HG02870 (cell line): ENCODE results near the gene ELMO1.
"Not testable (repeated sequence)": the region's sequence is repeated elsewhere in the genome, so short reads cannot be mapped to it uniquely, and the experiment has no call there.

Source experiments
- ATAC-seq: cut with Tn5 transposase; IDR thresholded peaks from one replicate; pipeline ENCODE4 v1.9.1; 2021; ENCODE audit warnings: mild to moderate bottlenecking, moderate library complexity; ENCODE audit not compliant: unreplicated experiment

Gene ELMO1

GRCh38 chr7:36999626-37000485 is 448.8 kb downstream of the ELMO1 start:
- ATAC-seq: no peak

DNA sequence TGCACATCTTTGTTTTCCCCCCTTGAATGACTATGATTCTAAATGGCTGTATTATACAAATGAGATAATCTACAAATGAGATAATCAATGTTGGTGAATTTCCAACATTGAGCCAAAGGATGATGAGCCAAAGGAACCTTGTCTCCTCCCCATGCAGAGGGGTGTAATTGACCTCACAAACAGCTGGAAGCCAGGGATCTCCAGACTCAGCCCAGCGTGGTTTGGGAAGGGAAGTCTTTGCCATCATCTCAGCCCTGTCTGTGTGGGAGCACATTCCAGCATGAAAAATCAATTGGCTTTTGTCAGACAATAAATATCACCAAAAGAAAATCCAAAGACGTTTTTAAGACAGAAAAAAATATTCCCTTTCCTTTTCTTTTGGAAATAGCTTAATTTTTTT is 452.9 kb downstream of the ELMO1 start:
- no peak for ATAC-seq

DNA sequence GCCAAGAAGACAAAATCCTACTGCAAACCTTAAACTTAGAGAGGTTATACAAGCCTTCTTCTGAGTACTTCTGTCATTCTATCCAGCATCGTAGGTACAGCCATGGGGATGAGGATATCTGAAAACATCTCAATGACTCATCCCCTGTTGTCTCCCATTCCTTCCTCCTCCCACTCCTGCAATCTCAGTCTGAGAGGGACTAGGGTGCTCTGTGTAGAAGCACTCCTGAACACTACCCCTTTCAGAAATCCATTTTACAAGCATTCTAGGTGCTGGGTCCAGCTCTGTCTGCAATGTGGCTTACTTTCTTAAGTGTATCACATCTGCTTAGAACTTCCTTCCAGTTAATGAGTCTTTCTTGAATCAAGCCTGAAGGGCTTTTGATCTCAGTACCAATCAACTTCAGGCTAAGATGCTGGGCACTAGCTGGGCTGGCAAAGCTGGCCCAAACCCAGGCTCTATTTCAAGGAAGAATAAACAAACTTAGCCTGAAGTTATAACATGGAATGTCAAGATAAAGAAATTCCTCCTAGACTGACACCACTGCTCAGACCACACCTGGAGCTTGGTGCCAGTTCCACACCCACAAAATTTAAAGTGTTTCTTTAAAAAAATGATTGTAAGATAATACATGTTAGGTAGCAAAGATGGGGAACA is 454.1 kb downstream of the ELMO1 start:
- ATAC-seq: no peak

DNA sequence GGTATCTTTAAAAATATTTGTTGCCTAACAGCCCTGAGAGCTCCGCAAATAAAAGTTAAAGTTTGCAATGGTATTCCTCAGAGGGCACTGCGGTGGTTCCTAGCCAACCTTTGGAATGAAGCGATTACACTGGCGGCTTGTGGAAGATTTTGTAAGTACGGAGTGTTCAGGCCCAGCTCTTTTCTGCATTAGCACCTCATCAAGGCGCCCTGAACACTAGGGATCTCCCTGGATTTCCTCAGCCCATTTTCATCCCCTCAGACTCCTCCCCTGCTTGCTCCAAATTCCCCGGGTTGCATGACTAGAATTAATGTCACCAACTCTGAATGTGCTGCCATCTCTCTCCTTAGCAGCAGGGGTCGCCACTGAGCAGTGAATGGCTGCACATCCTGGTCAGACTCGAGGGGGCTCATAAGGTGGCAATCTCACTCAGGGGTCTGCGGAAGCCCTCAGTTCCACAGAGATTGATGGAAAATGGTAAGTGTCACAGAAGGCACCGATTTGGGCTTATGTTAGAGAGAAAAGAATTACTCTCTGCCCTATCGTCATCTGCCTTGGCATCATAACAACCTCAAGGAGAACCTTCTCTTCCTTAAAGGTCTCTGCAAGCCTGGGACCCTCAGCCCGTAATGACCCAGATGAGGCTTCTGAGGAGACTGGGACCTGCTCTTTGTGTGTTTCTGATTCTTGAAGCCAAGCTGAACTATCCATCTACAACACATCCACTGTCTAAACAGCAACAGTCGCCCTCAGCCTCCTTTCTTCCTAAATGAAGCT is 461.5 kb downstream of the ELMO1 start:
- ATAC-seq: no peak

GRCh38 chr7:36986511-36986933 is 462.1 kb downstream of the ELMO1 start:
- ATAC-seq: no peak

DNA sequence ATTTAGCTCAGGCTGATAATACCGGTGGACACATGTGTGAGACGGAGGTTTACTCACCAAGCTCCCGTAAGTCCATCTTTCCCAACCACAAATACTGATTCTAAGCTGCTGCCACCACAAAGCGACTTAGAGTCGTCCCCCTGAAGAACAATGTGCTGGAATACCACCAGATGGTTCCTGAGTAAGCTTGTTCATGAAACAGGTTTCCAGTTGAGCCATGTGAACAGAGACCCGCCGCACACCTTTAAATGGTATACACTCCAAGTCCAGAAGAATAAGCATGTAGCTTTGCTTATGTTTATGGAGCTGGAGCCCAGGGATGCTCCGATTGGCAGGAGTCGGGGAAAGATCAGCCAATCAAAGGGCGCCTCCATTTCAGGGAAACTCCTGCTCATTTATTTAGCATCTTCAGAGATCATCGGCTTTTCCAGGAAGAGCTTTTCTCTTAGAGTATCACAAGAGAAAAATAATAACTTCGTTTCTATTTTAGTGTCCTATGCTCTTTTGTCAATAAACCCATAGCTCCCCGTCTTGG is 462.7 kb downstream of the ELMO1 start:
- no peak for ATAC-seq

- no peak for ATAC-seq
These were observed 463.3 kb downstream of the ELMO1 start for GRCh38 chr7:36985316-36985715.

DNA sequence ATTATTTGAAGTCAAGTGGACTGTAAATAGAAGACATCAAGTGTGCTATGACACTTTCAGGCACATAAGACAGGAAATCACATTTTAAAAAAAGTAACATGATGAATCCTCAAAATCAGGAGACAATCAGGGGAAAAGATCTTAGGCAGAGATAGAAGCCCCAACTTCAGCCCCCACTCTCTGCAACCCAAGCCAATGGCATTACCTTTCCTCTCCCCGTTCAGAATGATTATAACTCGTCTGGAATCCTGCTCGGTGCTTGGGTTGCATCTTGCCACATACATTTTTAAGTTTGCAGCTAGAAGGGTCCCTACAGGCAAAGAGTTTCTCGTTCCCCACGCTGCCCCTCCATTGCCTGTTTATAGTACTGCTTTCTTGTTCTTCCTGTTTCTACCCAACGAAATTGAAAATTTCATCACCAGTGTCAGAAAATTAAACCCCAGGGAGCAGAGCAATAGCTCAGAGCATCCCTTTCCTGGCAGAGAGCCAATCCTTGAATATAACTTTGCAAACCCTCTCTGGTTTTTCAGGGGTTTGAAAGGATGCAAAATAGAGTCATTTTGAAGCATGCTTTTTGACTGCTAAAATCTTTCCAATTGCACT is 463.9 kb downstream of the ELMO1 start:
- no peak for ATAC-seq

DNA sequence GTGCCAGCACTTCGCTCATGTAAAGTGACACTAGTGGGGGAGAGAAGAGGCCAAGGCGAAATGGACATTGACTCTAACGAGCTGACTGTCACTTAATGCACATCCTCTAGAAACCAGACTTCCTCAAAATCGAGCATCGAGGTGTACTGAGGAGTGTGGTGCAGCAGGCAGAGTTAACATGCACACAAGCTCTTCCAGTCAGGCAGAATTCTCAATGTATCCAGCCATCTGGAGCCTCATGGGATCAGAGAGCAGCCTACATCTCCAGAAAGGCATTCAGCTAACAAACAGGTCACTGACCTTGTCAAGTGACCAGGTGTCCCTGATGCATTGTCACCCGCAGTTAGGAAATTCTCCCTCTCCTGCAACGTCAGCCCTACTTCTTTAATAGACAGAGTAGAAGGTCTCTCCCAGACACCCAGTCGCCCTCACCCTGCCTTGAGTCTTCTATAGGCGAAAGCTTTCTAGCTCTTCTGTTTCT is 464.6 kb downstream of the ELMO1 start:
- no peak for ATAC-seq

GRCh38 chr7:36982766-36983165 is 465.9 kb downstream of the ELMO1 start:
- no peak for ATAC-seq

GRCh38 chr7:36979810-36980248 is 468.8 kb downstream of the ELMO1 start:
- no peak for ATAC-seq

DNA sequence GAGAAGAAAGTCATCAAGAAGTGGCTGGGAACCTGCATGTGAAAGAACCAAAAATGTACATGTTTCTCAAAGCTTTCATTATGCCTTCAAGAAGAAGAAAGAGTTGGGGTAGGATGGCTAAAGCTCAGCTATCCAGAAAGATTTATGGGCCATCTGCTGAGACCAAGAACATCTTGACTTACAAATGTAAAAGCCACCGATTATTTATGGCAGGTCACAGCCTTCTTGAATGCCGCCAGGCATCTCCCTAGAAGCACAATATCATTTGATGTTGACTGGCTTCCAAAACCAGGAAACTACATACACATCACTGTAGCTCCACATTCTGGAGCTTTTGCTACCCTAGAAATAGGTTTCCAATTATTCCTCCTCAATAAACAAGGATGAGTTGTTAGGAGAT is 470.2 kb downstream of the ELMO1 start:
- no peak for ATAC-seq

DNA sequence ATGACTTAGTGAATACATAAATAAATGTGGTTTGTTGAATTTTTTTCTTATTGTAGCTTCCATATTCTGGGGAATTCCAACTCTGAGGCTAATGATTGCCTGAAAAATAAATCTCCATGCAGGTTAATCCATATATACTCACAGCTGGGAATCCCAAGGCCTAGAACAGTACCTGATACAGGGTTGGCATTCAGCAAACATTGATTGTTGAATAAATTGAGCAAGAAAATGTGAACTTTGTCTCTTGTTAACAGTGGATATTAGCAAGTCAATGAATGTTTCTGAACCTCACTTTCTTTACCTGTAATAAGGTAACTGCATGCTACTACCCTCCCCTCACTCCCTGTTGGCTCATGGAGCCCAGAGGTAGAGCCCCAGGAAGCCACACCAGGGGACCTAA is 470.8 kb downstream of the ELMO1 start:
- no peak for ATAC-seq

- ATAC-seq: not testable (repeated sequence)
These were observed 475.1 kb downstream of the ELMO1 start for GRCh38 chr7:36973534-36973933.

DNA sequence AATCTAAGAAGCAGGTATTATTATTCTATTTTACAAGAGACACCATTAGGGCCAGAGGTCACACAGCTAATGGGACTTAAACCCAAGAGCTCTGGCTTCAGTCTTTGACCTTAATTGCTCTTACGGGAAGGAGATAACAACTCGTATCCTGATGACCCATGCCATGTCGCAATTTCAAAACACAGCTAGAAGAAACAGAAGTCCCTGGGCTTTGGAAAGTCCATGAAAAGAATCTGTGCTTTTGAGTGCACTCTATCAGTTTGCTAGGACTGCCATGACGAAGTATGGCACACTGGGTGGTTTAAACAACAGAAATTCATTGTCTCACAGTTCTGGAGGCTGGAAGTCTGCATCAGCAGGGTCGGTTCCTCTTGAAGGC is 476.5 kb downstream of the ELMO1 start:
- no peak for ATAC-seq

GRCh38 chr7:36971515-36972139 is 477.0 kb downstream of the ELMO1 start:
- no peak for ATAC-seq

DNA sequence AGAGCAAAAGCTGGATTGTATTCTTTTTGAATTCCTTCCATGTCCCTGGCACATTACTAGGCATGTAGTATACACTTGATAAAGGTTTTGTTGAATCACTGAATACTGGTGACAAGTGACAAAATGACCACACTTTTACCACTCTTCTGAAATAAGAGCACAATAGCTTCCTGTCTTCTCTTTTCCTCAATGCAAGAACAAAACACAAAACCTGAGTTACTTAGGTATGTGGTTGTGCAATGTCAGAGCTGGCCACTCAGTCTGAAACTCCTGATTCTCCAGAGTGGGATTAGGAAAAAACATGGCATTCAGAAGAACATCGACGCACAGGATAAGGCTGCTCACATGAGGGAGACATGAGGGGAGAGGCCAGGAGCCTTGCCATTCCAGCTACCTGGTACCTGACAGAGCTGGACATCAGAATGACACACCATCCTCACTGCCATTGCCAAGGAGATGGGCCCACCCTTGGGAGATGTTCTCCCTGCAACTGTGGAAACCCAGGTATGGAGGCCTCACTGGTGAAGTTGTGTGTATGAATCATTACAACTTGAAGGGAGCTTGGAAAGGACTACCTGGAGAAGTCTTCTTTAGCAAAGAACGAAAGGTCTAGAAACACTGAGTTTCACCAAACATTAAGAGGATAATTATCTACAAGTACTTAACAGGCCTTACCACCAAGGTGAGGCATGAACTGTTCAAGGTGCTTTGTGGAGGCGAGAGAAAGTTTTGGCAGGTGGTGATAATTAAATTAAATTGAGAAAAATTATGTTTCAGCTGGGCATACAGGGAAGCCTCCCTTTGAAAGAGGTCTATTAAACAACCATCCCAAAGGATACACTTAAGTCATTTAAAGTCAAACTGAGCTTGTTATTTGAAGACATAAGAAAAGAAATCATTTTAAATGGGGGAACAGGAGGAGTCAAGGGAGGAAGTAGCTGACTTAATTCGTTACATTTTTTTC is 477.8 kb downstream of the ELMO1 start:
- ATAC-seq: no peak

DNA sequence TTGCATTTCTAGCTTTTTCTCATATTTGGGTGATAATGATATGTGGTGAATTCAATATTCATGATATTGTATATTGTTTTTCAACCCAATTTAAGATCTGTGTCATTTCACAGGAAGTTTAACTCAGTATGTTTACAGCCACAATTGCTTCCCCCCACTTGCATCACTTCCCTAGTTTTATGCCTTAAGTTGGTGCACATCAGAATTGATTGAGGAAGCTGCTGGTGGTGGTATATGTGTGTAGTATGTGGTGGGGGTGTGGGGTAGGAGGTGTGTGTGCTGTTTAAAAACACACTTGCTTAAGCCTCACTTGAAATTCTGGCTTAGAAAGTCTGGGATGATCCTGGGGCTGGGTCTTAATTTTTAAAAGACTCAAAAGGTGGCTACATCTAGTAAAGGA is 479.3 kb downstream of the ELMO1 start:
- no peak for ATAC-seq

DNA sequence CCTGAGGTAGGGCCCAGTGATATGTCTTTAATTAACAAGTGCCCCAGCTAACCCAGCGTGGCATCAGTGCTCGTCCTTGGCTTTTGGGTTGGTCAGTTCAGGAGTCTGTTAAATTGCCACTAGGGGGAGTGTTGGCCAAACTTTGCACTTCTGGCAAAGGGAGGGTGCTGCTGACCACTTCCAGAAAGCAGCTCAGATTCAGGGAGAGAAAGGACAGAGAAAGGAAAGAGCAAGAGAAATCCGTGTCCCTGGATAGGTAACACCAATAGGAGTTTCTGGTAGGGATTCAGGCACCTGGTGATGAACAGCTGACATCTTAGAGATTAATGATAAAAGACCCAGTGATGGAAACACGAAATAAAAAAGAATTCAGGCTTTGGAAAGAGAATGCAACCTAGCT is 481.3 kb downstream of the ELMO1 start:
- no peak for ATAC-seq
